Testis (tissue), 2 donors: ENCODE data around the gene SIRT4.

ENCODE experiments used
- POLR2A ChIP-seq: fragments of 450-650 bp; IDR thresholded peaks from one replicate; pipeline ENCODE4 v1.6.1; 2017; ENCODE audit warnings: antibody characterized with exemption, mild to moderate bottlenecking, moderate library complexity
- TF ChIP-seq, protein P1 (sequence below), 3 experiments: fragments of 450-650 bp in 2 of 3; fragments of 200-600 bp in 1 of 3; sonication (generic) in 1 of 3; IDR thresholded peaks; one replicate each; pipeline ENCODE4 v1.5.1; 2016 to 2019; ENCODE audit warnings: antibody characterized with exemption in 3 of 3, mild to moderate bottlenecking in 2 of 3, moderate library complexity in 1 of 3

DNA sequence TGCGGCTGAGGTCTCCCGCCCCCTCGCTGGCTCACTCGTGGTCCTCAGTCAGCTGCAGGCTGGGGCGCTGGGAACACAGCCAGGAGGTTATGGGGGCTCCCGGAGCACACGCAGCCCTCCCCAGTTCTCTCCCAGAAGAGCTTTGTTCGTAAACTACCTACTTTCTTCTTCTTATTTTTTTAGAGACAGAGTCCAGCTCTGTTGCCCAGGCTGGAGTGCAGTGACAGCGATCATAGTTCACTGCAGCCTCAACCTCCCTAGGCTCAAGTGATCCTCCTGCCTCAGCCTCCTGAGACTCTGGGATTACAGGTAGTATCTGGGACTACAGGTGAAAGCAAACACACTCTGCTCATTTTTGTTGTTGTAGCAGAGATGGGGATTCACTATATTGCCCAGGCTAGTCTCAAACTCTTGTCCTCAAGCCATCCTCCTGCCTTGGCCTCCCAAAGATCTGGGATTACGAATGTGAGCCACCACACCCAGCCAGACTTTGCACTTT, 41.0 kb downstream of the SIRT4 start:
- TF ChIP-seq, protein P1, sequence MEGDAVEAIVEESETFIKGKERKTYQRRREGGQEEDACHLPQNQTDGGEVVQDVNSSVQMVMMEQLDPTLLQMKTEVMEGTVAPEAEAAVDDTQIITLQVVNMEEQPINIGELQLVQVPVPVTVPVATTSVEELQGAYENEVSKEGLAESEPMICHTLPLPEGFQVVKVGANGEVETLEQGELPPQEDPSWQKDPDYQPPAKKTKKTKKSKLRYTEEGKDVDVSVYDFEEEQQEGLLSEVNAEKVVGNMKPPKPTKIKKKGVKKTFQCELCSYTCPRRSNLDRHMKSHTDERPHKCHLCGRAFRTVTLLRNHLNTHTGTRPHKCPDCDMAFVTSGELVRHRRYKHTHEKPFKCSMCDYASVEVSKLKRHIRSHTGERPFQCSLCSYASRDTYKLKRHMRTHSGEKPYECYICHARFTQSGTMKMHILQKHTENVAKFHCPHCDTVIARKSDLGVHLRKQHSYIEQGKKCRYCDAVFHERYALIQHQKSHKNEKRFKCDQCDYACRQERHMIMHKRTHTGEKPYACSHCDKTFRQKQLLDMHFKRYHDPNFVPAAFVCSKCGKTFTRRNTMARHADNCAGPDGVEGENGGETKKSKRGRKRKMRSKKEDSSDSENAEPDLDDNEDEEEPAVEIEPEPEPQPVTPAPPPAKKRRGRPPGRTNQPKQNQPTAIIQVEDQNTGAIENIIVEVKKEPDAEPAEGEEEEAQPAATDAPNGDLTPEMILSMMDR (IDR thresholded peaks at IDR 0.05), result no peak
- TF ChIP-seq POLR2A, result no peak
